GM18861 (cell line): ENCODE measurements around the gene ZCCHC7.
A peak's percentile ranks its signal among the peaks of the same experiment; 100 is the strongest.
"Not testable (repeated sequence)": the region's sequence is repeated elsewhere in the genome, so short reads cannot be mapped to it uniquely, and the experiment has no call there.

Source experiments
- ATAC-seq: cut with Tn5 transposase; IDR thresholded peaks from one replicate; pipeline ENCODE4 v1.9.1; 2021; ENCODE audit not compliant: unreplicated experiment

ZCCHC7 gene

DNA sequence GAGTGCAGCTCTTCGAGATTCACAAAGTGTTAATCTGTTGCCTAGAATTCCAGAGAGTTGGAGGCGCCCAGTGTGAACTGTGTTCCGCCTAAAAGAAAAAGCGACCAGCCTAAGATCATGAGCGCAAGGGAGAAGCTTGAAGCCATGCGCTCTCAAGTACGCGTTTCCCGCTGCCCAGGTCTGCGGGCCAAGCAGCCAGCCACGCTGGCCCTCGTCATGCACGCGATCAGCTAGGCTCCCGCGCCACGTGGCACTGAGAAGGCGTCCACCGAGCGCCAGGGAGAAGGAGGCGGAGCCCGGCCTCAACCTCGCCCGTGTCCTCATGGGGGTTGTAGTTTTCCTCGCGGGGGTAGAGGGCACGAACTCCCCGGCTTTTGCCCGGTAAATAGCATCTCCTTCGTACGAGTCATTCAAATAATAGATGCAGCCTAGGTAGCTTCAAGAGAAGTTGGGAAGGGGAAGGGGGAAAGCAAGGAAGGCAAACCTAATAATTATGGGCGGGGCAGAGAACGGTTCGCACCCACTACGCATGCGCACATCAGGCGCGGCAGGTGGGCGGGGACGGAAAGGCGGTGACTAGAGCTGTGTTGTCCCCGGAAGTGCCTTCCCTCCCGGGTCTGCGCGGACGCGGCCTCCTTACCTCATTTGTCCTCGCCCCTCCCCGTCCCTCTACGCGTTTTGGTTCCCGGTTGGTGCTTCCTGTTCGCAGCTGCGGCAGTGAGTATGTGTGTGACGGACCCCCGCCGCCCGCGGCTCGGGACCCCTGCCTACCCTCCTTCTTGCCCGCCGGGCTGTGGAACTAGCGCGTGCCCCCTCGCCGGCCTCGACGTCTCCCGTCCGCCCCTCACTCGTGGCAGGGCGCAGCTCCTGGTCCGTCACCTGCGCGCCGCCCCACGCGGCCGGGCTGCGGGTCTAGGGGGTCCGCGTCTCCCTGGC is at the start of gene ZCCHC7:
Gene ZCCHC7, plus strand, starts transcription at position 668 of the 936 bp plus-strand sequence.
- ATAC-seq, result peak; percentile 86

DNA sequence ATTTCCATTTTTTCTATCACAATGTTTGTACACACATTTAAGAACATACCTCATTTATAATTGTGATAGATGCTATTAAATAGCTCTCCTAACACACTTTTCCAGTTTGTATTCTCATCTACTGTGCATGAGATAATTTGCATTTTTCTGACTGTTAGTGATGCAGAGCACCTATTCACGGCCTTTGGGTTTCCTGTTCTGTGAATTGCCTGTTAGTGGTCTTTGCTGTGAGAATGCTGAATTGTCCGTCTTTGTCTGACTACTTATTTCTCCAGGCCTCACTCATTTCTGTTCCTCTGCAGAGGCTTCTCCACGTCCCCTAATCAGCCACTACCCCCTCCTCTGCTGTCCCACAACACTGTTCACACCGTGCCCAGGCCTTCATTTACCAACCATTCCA is 45.6 kb upstream of the ZCCHC7 start:
- peak; percentile 37 for ATAC-seq

DNA sequence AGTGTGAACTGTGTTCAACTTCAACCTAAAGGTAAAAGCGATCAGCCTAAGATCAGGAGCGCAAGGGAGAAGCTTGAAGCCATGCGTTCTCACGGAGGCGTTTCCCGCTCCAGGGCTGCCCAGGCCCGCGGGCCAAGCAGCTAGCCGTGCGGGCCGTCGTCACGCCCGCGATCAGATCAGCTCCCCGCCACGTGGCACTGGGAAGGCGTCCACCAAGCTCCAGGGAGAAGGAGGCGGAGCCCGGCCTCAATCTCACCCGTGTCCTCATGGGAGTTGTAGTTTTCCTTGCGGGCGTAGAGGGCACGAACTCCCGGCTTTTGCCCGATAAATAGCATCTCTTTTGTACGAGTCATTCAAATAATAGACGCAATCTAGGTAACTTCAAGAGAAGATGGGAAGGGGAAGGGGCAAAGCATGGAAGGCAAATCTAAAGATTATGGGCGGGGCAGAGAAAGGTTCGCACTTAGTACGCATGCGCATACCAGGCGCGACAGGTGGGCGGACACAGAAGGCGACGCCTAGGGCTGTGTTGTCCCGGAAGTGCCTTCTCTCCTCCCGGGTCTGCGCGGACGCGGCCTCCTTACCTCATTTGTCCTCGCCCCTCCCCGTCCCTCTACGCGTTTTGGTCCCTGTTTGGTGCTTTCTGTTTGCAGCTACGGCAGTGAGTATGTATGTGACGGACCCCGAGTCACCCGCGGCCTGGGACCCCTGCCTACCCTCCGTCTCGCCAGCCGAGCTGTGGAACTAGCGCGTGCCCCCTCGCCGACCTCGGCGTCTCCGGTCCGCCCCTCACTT is 40.8 kb upstream of the ZCCHC7 start:
- ATAC-seq, result peak; percentile 76

DNA sequence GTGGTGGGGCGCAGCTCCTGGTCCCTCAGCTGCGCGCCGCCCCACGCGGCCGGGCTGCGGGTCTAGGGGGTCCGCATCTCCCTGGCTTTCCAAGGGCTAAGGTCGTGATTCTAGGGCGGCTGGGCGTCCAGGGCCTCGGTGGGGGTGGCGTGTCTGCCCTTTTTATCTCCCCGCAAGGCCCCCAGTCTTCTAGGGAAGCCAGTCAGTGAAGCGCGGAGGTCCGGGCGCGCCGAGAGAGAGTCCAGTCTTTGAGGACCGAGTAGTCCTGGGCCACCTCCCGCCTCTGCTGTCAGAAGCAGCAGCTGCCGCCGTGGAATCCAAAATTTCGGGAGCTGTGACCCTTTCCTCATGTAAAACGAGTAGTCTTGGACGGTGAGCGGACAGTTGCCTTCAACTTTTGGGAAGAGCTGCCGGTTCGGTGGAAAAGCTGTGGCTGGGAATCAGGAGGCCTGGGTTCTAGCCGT is 40.2 kb upstream of the ZCCHC7 start:
- ATAC-seq, result not testable (repeated sequence)

DNA sequence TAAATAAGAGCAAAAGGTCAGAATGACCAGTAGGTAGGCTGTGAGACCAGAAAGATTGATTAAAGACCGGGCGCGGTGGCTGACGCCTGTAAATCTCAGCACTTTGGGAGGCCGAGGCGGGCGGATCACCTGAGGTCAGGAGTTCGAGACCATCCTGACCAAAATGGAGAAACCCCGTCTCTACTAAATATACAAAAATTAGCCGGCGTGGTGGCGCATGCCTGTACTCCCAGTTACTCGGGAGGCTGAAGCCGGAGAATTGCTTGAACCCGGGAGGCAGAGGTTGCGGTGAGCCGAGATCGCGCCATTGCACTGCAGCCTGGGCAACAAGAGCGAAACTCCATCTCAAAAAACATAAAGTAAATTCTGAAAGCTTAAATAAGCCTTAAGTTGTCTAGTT is 38.9 kb upstream of the ZCCHC7 start:
- not testable (repeated sequence) for ATAC-seq

DNA sequence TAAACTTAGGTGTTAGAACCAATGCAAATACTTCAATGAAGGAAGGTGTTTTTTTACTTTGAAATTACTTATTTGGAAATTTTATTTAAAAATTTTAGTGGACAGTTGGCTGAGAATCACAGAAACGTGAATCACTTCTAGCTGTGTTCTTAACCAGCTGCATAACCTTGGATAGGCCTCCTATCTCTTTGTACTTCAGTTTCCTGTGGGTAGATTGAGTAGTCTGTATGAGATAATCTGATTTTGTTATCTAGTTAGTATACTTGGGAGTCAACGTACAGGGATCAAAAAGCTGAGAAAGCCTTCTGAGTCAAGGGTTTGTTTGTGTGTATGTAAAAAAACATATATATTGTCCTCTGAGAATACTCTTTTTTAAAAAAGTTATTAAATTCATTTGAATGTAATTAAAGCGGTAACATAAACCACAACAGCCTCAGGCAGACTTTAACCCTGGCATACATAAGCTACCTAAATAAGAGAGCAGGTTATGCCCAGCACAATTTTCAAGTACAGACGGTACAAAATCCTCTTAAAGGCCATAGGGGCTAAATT is 38.1 kb upstream of the ZCCHC7 start:
- no peak for ATAC-seq

DNA sequence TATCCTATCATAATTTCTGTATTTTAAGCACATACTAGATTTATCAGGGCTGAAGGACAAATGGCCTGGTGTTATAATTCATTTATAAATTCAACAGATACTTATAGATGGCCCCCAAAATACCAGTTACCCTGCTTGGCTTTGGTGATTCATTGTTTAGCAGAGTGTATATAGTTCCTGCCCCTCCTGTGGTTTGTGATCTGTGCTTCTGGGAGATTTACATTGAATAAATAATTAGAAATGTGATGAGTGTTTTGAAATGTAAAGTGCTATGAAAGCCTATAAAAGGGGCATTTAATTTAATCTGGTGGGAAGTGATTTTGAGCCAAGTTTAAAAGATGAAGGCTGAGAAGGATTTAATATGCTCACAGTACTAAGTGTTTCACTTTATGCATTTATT is 36.7 kb upstream of the ZCCHC7 start:
- no peak for ATAC-seq

DNA sequence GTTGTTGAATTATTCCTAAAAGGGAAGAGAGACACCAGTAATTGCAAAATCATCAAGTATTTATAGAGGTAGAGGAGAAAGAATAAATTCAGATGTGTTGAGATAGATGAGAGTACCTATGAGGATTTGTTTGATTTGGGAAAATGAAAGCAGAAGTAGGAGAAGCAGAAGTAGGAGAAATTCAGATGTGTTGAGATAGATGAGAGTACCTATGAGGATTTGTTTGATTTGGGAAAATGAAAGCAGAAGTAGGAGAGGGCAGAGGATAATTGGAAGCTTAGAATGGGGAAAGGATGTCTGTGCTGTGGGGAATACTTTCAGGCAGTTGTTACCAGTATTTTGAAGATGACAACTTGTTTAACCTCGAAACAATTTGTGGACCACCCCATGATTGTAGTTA is 35.1 kb upstream of the ZCCHC7 start:
- no peak for ATAC-seq

DNA sequence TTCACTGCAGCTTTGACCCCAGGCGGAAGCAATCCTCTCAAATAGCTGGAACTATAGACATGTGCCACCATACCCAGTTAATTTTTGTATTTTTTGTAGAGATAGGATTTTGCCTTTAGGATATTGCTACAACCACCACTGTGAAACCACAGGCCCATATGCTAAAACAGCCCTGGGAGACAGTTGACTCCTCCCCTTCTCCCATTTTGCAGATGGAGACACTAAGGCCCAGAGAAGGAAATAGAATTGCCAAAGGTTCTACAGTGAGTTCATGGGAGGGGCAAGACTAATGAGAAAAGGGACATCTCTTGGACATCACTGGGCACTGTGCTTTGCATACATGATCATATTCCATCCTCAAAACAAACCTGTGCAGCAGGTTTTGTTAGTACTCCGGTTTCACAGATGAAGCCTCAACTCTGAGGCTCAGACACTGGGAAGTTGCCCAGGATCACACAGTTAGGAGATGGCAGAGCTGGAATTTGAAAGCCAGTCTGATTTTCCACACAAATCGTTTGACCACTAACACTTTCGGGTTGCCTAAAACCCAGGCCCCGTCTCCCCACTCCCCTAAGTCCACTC is 27.6 kb upstream of the ZCCHC7 start:
- ATAC-seq, result not testable (repeated sequence)

DNA sequence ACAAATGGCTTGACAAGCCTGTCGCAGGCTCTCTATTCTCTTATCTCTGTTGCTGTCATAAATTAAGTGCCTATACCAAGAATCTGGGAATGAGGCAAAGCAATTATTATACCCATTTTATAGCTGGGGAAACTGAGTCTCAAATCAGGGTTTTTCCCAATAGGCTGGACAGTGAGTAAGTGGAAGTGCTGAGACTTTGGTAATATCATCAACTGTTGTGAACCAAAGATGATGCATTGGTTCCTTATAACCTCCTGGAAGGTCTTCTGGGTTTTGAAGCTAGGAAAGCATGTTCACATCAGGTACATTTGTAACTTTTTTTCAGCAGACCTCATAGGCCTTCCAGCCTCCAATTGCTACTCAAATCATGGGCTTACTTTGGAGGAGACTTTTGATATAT is 25.6 kb upstream of the ZCCHC7 start:
- ATAC-seq, result no peak

DNA sequence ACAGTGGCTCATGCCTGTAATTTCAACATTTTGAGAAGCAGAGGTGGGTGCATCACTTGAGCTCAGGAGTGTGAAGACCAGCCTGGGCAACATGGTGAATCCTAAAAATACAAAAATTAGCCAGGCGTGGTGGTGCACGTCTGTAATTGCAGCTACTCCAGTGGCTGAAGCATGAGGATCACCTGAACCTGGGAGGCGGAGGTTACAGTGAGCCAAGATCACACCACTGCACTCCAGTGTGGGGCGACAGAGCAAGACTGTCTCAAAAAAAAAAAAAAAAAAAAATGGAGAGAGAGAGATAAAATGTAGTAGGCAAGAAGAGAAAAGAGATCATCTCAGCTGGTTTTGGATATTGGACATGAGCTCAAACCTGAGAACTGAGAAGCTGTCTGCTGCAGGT is 23.7 kb upstream of the ZCCHC7 start:
- ATAC-seq, result no peak

DNA sequence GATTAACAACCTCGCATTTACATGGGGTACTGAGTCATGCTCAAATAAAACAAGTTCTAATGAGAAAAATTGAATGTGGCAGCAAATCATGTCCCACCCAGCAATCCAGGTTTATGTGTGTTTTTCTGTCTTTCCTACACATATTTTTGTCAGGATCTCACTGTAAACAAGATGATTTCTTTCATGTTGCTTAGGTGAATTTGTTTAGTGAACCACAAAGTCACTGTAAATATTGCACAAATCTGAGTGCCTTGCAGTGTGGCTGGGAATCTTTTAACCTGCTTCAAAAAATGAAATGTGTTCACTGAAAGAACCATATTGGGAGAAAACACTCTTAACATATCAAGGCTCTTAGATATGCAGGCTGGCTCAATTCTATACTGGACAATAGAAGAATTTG is 23.1 kb upstream of the ZCCHC7 start:
- no peak for ATAC-seq

DNA sequence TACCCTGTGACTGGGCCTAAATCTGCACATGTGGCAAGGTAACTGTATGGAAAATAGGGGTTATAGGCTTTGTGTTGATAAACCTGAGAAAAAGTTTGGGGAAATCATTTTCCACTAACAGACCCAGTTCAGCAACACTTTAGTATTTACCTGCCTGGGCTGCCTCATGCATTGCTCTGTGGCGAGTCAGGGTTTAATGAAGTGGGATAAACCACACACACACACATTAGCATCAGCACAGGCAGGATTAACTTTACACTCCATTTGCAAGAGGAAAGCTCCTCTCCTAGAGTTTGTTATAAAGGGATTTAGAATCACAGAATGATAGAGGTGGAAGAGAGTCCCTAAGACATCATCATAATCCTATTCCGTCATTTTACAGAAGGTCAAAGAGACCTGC is 20.0 kb upstream of the ZCCHC7 start:
- no peak for ATAC-seq

DNA sequence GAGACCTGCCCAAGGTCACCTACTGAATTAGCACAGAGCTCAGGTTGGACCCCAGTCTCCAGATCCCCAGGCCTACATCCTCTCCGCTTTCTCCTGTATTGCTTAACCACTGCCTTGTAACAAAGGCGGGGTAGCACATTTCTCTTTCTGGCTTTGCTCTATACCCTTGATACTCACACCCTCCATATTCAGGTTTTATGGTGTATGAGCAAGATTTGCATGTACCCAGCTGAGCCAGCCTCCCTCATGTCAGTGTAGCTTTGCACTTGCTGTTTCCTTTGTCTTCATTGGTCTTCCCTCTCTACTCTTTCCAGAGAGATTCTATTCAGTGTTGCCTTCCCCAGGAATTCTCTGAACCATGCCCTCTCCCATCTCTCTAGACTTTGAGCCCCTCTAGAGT is 19.6 kb upstream of the ZCCHC7 start:
- ATAC-seq, result no peak

DNA sequence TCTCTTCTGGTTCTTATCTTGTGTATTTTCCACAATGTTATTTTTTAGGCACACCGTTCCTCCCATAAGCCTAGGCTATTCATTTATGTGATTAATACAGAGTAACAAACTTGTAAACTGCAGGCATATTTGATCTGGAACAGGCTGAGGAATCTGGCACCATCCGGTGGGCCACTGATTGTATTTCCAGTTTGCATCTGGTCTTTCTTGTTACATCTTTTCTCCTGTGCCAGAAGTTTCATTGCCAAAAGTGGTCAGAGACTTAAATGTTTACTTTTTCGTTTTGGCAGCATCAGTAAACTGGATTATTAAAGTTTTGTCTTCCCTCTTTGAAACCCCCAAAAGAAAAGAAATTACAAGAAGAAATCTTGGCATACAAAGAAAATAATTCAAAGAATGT is 17.9 kb upstream of the ZCCHC7 start:
- no peak for ATAC-seq

DNA sequence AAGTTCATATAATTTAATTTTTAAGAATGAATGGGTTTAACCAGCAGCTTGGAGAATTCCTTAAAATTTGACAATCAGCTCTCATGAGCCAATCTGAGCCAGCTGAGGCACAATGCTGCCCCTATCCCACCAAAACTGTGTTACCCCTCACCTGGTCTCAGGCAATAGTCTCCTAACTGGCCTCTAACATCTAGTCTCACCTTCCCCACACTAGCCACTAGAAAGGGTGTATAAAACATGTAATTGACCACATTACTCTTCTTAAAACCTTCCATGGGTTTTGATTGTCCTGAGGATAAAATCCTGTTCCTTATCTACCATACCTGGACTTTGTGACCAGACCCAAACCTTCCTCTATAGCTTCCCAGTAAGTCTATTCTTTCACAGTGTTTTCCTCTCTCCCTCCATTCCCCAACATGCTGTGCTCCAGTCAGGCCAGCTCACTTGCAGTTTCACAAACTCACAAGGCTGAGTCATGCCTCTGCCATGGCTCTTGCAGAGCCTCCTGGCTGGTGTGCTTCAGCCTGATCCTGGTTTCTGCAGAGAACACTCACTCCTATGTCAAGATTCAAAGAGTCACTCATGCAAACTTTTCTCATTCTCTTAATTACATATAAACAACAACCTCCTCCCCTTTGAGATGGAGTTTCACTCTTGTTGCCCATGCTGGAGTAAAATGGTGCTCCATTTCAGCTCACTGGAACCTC is 16.0 kb upstream of the ZCCHC7 start:
- ATAC-seq, result no peak

DNA sequence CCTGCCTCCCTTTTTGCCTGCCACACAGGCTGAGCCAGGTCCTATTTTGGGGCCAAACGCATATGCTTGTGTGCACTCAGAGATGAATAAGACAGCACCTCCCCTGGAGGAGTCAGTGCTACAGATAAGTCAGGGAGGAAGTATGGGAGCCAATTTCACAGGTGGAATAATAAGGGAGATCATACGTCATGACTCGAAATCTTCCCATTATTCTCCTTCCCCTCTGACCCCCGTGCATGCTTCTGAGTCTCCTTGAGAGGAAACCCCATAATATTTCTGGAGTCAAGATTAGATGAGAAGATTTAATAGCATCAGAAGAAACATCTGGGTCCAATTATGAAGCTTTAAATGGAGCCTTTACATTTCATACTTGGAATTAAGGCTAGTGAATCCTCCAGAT is 15.1 kb upstream of the ZCCHC7 start:
- ATAC-seq, result no peak

DNA sequence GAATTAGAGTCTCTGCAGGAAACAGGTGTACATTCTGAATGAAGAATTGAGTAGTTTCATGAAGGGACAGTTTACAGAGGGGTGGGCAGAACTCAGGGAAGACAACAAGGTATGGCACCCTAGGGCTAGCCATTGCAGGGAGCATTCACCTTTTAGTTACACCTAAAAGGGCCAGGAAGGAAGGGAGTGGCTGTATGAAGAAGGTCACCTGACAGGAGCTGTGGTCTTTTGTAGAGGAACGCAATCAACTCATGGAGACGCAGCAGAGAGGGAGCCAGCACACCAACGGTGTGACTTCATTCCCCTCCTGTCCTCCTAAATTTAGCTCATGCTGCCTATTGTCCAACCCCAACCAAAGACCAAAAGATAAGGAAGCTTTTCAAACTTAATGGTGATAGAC is 12.7 kb upstream of the ZCCHC7 start:
- no peak for ATAC-seq

DNA sequence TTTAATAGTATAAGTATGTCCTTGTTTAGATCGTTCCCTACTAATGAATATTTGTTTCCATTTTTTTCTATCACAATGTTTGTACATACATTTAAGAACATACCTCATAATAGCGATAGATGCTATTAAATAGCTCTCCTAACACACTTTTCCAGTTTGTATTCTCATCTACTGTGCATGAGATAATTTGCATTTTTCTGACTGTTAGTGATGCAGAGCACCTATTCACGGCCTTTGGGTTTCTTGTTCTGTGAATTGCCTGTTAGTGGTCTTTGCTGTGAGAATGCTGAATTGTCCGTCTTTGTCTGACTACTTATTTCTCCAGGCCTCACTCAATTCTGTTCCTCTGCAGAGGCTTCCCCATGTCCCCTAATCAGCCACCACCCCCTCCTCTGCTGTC is 5.9 kb upstream of the ZCCHC7 start:
- not testable (repeated sequence) for ATAC-seq

DNA sequence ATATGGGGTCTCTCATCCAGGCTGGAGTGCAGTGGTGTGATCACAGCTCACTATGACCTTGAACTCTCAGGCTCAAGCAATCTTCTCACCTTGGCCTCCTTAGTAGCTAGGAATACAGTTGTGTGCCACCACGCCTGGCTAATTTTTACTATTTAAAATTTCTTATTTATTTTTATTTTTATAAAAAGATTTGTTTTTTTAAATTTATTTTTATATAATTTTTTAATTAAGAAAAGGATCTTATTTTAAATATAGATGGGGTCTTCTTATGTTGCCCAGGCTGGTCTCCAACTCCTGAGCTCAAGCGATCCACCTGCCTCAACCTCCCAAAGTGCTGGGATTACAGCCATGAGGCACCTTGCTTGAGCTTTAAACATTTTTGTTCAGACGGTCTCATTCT is 2.4 kb upstream of the ZCCHC7 start:
- no peak for ATAC-seq

DNA sequence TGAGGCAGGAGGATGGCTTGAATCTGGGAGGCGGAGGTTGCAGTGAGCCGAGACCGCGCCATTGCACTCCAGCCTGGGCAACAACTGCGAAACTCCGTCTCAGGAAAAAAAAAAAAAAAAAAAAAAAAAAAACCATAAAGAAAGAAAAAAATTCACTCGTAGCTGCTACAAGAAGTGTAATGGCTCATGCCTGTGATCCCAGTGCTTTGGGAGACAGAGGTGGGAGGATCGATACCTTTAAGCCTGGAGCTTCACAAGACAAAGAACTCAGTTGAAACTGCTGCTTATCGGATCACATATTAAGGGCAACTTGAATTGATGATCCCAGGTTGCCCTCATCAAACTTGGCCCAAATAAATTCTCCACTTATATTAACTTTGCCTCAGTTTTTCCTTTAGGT is 1.0 kb upstream of the ZCCHC7 start:
- ATAC-seq, result no peak
